ENCODE measurements around the gene DNAH9.

Gene DNAH9

GRCh38 chr17:11744696-11745095 lies 146.4 kb downstream of the DNAH9 start:
- Histone ChIP-seq H3K36me3 (ENCODE audit: insufficient read depth, low read length) (no peaks in the 10 kb centered on the region), H3K4me2 (ENCODE audit: insufficient read depth, low read length) (no peak overlapping the region), H3K27ac (ENCODE audit: low read length) (no peak overlapping the region), H3K4me3 (ENCODE audit: low read depth in 1 of 2, low read length in 2 of 2) (no peak overlapping the region), H3K27me3 (ENCODE audit: insufficient read depth, low read length, poor library complexity) (no peaks in the 10 kb centered on the region), H3K4me1 (ENCODE audit: insufficient read depth, low read length) (no peaks in the 10 kb centered on the region), H2AFZ (ENCODE audit: low read depth, low read length) (no peak overlapping the region), H3K79me2 (ENCODE audit: insufficient read depth, low read length) (no peaks in the 10 kb centered on the region), H4K20me1 (ENCODE audit: insufficient read depth, low read length) (no peaks in the 10 kb centered on the region), H3K9me3 (ENCODE audit: insufficient read depth, low read length, severe bottlenecking) (peaks cover 3% of the 10 kb centered on the region), H3K9ac (ENCODE audit: low read depth, low read length) (no peak overlapping the region)
- DNase-seq (no peak), ATAC-seq (ENCODE audit: insufficient read depth, low read depth) (no peak)
- no peak for TF ChIP-seq CTCF (IDR thresholded peaks at IDR 0.05; ENCODE audit: borderline replicate concordance, extremely low read depth, low read length, poor library complexity, severe bottlenecking)
- TF ChIP-seq EZH2 (IDR thresholded peaks at IDR 0.05; ENCODE audit: borderline replicate concordance, low read depth, low read length, severe bottlenecking) = no peak

GRCh38 chr17:11747441-11747840 lies 149.2 kb downstream of the DNAH9 start:
- no peak overlapping the region for H3K4me3 ChIP-seq (ENCODE audit: low read depth in 1 of 2, low read length in 2 of 2)
- no peaks in the 10 kb centered on the region for H4K20me1 ChIP-seq (ENCODE audit: insufficient read depth, low read length)
- no peaks in the 10 kb centered on the region for H3K4me1 ChIP-seq (ENCODE audit: insufficient read depth, low read length)
- H2AFZ ChIP-seq (ENCODE audit: low read depth, low read length) = no peak overlapping the region
- no peaks in the 10 kb centered on the region for H3K79me2 ChIP-seq (ENCODE audit: insufficient read depth, low read length)
- TF ChIP-seq CTCF (IDR thresholded peaks at IDR 0.05; ENCODE audit: borderline replicate concordance, extremely low read depth, low read length, poor library complexity, severe bottlenecking) (no peak), EZH2 (IDR thresholded peaks at IDR 0.05; ENCODE audit: borderline replicate concordance, low read depth, low read length, severe bottlenecking) (no peak)
- peaks cover 3% of the 10 kb centered on the region for H3K9me3 ChIP-seq (ENCODE audit: insufficient read depth, low read length, severe bottlenecking)
- no peaks in the 10 kb centered on the region for H3K36me3 ChIP-seq (ENCODE audit: insufficient read depth, low read length)
- no peak for ATAC-seq (ENCODE audit: insufficient read depth, low read depth)
- no peak overlapping the region for H3K4me2 ChIP-seq (ENCODE audit: insufficient read depth, low read length)
- no peak for DNase-seq
- no peak overlapping the region for H3K27ac ChIP-seq (ENCODE audit: low read length)
- no peaks in the 10 kb centered on the region for H3K27me3 ChIP-seq (ENCODE audit: insufficient read depth, low read length, poor library complexity)
- H3K9ac ChIP-seq (ENCODE audit: low read depth, low read length) = no peak overlapping the region

GRCh38 chr17:11757815-11758214 lies 159.5 kb downstream of the DNAH9 start:
- Histone ChIP-seq H3K4me2 (ENCODE audit: insufficient read depth, low read length) (no peak overlapping the region), H3K36me3 (ENCODE audit: insufficient read depth, low read length) (no peaks in the 10 kb centered on the region), H3K79me2 (ENCODE audit: insufficient read depth, low read length) (no peaks in the 10 kb centered on the region), H2AFZ (ENCODE audit: low read depth, low read length) (no peak overlapping the region), H3K27ac (ENCODE audit: low read length) (no peak overlapping the region), H3K9ac (ENCODE audit: low read depth, low read length) (no peak overlapping the region), H3K27me3 (ENCODE audit: insufficient read depth, low read length, poor library complexity) (no peaks in the 10 kb centered on the region), H3K4me1 (ENCODE audit: insufficient read depth, low read length) (no peaks in the 10 kb centered on the region), H4K20me1 (ENCODE audit: insufficient read depth, low read length) (no peaks in the 10 kb centered on the region), H3K4me3 (ENCODE audit: low read depth in 1 of 2, low read length in 2 of 2) (no peak overlapping the region), H3K9me3 (ENCODE audit: insufficient read depth, low read length, severe bottlenecking) (no peaks in the 10 kb centered on the region)
- no peak for ATAC-seq (ENCODE audit: insufficient read depth, low read depth)
- no peak for DNase-seq
- TF ChIP-seq CTCF (IDR thresholded peaks at IDR 0.05; ENCODE audit: borderline replicate concordance, extremely low read depth, low read length, poor library complexity, severe bottlenecking) (no peak), EZH2 (IDR thresholded peaks at IDR 0.05; ENCODE audit: borderline replicate concordance, low read depth, low read length, severe bottlenecking) (no peak)

- H2AFZ ChIP-seq (ENCODE audit: low read depth, low read length) = no peak overlapping the region
- H3K4me2 ChIP-seq (ENCODE audit: insufficient read depth, low read length) = no peak overlapping the region
- H3K27me3 ChIP-seq (ENCODE audit: insufficient read depth, low read length, poor library complexity) = peaks cover 2% of the 10 kb centered on the region
- H3K9ac ChIP-seq (ENCODE audit: low read depth, low read length) = no peak overlapping the region
- no peaks in the 10 kb centered on the region for H3K79me2 ChIP-seq (ENCODE audit: insufficient read depth, low read length)
- DNase-seq = no peak
- H3K4me1 ChIP-seq (ENCODE audit: insufficient read depth, low read length) = no peaks in the 10 kb centered on the region
- no peaks in the 10 kb centered on the region for H3K9me3 ChIP-seq (ENCODE audit: insufficient read depth, low read length, severe bottlenecking)
- H3K27ac ChIP-seq (ENCODE audit: low read length) = no peak overlapping the region
- no peak for ATAC-seq (ENCODE audit: insufficient read depth, low read depth)
- no peak for TF ChIP-seq CTCF (IDR thresholded peaks at IDR 0.05; ENCODE audit: borderline replicate concordance, extremely low read depth, low read length, poor library complexity, severe bottlenecking)
- no peak for TF ChIP-seq EZH2 (IDR thresholded peaks at IDR 0.05; ENCODE audit: borderline replicate concordance, low read depth, low read length, severe bottlenecking)
- H3K4me3 ChIP-seq (ENCODE audit: low read depth in 1 of 2, low read length in 2 of 2) = no peak overlapping the region
- H3K36me3 ChIP-seq (ENCODE audit: insufficient read depth, low read length) = no peaks in the 10 kb centered on the region
- no peaks in the 10 kb centered on the region for H4K20me1 ChIP-seq (ENCODE audit: insufficient read depth, low read length)
Observed at GRCh38 chr17:11768106-11768505, 169.8 kb downstream of the DNAH9 start.

All from DND-41 (cell line).